ENCODE data around the gene KRT84.
"Not testable (repeated sequence)": the region's sequence is repeated elsewhere in the genome, so short reads cannot be mapped to it uniquely, and the experiment has no call there.

Gene KRT84

GRCh38 chr12:52359621-52360061, 25.8 kb downstream of the KRT84 start:
- peak in 3 of 4 experiments; percentile 8 to 20 (median 20) for DNase-seq

DNA sequence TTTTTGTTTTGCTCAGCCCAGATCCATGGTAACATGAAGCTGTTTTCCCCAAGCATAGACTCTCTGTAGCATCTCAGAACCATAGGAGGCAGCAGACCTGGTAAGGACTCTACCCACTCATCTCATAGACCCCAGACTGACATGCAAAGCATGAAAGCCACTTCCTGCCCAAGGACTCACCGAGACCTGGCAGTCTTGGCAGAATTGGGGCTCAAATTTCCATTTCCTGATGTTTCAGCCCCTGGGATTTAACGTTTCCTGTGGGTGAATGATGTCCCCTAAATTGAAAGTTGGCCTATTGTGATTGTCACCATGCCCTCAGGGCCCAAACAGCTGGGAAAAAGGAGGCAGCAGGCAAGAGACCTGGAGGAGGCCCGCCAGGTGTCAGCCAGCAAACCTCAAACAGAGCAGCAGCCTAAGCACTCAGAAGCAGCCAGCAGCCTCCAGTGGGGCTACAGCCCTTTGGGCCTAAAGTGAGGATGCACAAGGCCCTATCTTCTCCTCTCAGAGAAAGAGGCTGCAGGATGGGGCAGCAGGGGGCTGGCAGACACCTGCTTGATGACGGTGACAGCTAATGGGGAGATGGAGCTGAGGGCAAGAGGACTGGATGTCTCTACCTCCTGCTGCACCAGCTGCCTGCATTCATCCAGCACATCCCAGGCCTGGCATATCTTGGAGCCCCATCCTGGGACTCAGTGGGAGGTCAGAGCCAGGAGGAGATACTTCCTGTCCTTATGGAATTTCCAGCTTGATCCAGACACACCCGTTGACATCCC, 26.7 kb downstream of the KRT84 start:
- DNase-seq, result no peak

DNA sequence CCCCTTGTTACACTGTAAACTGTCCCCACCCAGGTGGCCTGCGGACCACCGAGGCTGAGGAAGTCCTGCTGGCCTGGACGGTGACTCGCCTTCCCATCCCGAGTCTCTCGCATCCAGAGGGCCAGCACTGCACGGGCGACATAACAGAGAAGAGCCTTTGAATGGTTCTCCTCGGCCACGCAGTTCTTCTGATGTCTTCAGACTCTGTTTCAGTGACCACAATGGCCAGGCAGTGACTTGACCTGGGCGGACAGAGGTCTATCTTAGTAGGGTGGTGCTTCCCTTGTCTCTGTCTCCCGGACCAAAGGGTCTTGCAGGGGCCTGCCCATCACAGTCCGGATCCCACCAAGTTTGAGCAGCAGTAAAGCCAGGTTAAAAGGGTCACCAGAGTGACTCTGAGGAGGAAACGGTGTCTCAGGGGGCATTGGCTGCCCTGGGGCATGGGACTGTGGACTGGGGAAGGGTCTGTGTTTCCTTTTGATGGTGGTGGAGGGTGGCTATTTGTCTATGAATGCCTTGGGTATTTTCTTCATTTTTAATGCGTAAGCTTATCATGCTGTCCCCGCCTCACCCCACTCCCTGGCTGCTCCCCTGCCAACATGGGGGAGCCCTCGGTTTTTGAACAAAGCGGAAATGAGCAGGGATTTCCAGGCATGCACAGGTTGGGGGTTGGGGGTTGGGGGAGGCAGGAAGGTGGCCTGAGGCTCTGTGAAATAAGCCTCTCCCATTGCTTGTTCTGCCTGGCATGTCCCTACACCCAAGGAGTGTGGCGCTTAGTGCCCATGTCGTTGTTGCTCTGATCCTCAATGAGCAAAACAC, 28.5 kb downstream of the KRT84 start:
- no peak for DNase-seq

GRCh38 chr12:52356031-52356761, 29.3 kb downstream of the KRT84 start:
- no peak for DNase-seq

GRCh38 chr12:52355176-52355575, 30.3 kb downstream of the KRT84 start:
- no peak for DNase-seq

- DNase-seq, result no peak
Measured at GRCh38 chr12:52354200-52354599, 31.3 kb downstream of the KRT84 start.

DNA sequence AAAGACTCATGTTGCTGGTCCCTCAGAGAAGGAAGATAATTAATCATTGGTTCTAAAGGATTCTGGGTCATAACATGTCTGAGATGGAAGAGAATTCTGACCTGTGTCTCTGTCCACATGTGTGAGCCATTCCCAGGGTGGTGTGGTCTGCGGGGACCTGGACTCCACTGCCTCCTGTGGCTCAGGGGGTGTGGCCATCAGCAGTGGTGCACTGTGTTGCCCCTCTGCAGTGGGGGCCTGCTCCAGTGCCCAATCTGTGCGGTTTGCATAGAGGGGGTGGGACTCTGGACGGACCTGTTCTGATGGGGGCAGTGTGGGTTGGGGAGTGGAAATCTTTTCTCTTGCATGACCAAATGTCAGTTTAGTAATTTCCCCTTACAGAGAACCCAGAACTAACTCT, 31.7 kb downstream of the KRT84 start:
- no peak for DNase-seq

- DNase-seq, result peak in 1 of 4 experiments; percentile 13
Measured at GRCh38 chr12:52352951-52353350, 32.5 kb downstream of the KRT84 start.

DNA sequence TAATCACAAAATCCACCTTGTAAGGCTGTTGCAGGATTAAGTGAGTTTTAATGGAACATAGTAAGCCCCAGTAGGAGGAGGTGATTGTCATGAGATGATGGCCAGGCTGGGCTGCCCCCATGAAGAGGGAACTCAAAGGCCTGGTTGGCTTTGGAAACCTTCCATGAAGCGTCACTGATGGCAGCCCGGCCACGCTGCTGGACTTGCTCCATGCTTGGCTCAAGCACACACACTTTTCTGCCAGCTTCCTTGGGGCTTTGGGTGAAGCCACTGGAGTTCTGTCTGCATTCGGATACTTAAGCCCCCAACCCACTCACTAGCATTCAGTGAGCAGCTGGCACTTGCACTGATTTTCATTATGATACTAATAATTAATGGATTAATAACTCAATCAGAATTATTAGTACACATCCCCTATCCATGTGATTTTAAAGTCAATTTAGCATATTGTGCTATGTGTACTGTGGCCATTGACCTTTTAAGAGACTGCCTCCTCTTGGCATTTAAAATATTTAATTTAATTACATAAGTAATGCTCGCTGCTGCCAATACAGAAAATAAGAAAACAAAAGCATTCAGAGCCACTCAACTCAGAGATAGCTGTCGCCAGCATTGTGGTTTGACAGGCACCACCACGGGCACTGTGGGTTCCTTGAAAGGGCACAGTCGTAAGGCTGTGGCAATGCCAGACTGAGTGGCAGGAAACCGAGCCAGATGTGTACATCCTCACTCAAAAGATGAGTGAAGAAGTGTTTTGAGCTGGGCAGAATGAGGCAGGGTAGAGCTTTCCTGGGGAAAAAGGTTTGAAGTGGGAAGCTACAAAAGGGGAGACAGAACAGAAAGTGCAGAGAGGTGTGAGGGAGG, 34.0 kb downstream of the KRT84 start:
- no peak for DNase-seq

- no peak for DNase-seq
Measured at GRCh38 chr12:52350786-52351185, 34.7 kb downstream of the KRT84 start.

GRCh38 chr12:52350021-52350620, 35.3 kb downstream of the KRT84 start:
- DNase-seq, result no peak

DNA sequence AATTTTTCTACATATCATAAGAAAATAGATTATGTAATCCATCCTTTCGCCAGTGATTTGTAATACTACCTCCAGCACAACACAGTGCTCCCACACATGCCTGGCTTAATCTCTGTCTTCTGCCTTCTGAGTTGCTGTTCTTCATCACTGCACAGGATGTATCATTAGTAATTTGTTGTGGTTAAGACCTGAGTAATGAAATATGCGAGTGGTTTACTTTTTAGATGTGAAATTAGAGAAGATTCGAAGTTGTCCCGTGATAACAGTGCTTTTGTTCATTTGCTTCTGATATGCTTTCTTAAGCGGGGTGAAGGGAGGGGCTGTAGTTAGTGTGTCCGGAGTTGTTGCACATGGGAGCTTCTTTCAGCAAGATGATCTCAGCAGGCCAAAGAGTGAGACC, 36.3 kb downstream of the KRT84 start:
- DNase-seq, result peak in 1 of 4 experiments; percentile 21

GRCh38 chr12:52347551-52348510, 37.6 kb downstream of the KRT84 start:
- no peak for DNase-seq

- DNase-seq, result no peak
Measured at GRCh38 chr12:52347016-52347415, 38.4 kb downstream of the KRT84 start.

- DNase-seq, result peak; percentile 55 to 72 (median 67)
Measured at GRCh38 chr12:52346593-52346992, 38.9 kb downstream of the KRT84 start.

GRCh38 chr12:52345041-52345440, 40.4 kb downstream of the KRT84 start:
- not testable (repeated sequence) for DNase-seq

GRCh38 chr12:52344111-52344510, 41.3 kb downstream of the KRT84 start:
- peak in 1 of 4 experiments; percentile 23 for DNase-seq

DNA sequence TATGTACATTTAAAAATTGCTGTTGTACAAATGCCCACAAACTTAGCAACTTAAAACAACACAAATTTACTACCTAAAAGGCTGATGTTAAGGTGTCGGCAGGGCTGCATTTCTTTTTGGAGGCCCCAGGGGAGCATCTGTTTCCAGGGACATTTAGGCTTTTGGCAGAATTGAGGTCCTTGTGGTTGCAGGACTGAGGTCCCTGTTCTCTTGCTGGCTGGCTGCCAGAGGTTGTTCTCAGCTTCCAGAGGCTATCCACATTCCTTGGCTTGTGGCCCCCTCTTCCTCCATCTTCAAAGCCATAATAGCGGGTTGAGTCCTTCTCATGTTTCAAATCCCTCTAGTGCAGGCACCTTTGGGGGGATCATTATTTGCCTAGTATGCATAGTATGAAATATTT, 41.9 kb downstream of the KRT84 start:
- no peak for DNase-seq

DNA sequence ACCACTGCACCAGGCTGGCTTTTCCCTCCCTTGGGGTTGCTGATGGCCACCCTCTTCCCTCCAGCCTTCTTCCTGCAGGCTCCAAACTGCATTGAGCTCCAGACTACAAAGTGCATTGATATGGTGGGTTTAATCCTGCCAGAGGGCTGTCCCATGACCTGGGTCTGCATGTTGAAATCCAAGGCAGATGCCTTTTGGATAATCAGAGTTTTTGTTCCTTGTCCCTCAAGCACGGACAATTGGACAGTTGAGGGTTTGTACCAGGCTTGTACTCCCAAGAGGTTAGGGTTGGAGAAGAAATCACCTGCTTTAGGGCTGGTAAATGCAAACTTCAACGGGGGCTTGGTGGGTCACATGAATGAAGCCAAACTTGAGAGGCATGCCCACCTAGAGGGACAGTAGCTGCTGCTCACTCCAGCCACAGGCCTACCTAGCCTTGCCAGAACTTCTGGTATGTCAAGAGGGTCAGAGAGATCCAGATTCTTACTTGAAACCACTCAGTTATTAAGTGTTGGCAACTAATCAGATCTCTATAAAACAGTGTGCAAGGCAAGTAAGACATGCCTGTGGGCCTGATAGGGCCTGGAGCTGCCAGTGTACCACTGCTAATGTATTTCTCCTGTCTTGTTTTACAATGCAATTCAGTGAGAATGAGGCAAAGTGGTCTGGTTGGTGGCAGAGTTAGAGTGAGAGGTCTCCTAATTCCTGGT, 42.5 kb downstream of the KRT84 start:
- DNase-seq, result no peak

All from suppressor macrophage (primary cell).